Thoracic aorta endothelial cell (primary cell): ENCODE results near the gene RTRAF. TPM values are rescaled to one million over a fixed set of nuclear protein-coding genes. Genes with fewer than 3 reads are reported as not detected.

ENCODE experiments used
- total RNA-seq: library from RNA; depleted of rRNA; stranded (reverse); fragments of >200 nt; gene quantifications from 2 replicates; pipeline ENCODE4 v1.2.3, GENCODE V29; 2012

RTRAF gene
- 112 and 114 TPM in 2 replicates for total RNA-seq

DNA sequence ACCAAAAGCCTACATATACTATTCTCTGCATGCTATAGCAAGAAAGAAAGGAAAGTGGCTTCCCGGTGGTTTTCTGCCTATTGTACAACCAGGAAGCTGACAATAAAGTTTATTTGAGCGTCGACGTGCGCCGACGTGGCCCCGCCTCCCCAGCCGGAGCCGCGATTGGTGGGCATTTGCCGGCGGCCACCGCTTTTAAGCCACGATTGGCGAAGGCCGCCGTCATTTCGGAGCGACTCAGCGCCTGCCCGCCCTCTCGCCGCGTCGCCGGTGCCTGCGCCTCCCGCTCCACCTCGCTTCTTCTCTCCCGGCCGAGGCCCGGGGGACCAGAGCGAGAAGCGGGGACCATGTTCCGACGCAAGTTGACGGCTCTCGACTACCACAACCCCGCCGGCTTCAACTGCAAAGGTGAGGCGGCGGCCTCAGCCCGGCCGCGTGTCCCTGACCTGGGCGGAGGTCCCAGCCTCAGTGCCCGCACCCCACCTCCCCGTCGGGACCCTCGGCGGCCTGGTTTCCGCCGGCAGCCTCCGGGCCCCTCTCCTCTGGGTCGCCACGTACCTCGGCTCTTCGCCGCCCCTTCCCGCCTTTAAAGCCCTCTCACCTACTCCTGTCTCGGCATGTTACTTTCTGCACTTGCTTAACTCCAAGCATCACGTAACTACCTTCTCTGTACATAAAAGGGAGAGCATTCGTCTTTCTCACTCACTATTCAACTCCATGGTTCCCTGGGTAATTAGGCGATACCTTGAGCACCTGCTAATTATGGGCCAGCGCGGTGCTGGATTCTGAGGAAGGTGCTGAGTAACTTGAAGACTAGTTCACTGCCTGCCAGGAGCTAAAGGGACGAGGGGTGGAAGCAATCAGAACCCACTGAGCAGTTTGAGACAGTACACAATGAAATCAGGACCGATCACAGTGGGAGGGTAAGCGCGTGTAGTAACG lies at the start of gene RTRAF:
TSS of gene RTRAF (plus strand) at position 254 of the 942 bp plus-strand sequence. CDS start at position 348, 94 bp downstream.

Other genes with a start within 250 kb of the RTRAF start
- gene GNG2, start 128.9 kb upstream of the RTRAF start, total RNA-seq, result 1.1 and 1.6 TPM in 2 replicates
- gene NID2, start 79.5 kb downstream of the RTRAF start, total RNA-seq, result 15.4 and 191 TPM in 2 replicates